K562 (cell line): ENCODE results near the gene ABHD18. TPM values are rescaled to one million over a fixed set of nuclear protein-coding genes. Genes with fewer than 3 reads are reported as not detected.

Experiments
- ARNT ChIP-seq, 2 experiments: fragments of 450-650 bp; IDR thresholded peaks; 2 replicates each; pipeline ENCODE4 v1.6.1; 2016; ENCODE audit warnings: mild to moderate bottlenecking in 1 of 2
- BDP1 ChIP-seq: IDR thresholded peaks from 3 replicates; pipeline ENCODE4 v1.6.1; 2011; ENCODE audit not compliant: insufficient read length, insufficient read depth
- CBX2 ChIP-seq: fragments of 200-600 bp; sonication (generic); IDR thresholded peaks from one replicate; pipeline ENCODE4 v1.6.1; 2012; ENCODE audit warnings: mild to moderate bottlenecking, low read length, inconsistent platforms; ENCODE audit not compliant: insufficient read depth, poor library complexity, severe bottlenecking
- CREM ChIP-seq: IDR thresholded peaks from 2 replicates; pipeline ENCODE4 v1.6.1; 2014; ENCODE audit warnings: antibody characterized with exemption, low read depth
- ETV5 ChIP-seq: sonication (generic); formaldehyde crosslinking; IDR thresholded peaks from 2 replicates; pipeline ENCODE4 v1.4.0; 2020; ENCODE audit warnings: low read depth, mild to moderate bottlenecking, missing genetic modification reagents
- FOXK2 ChIP-seq, 2 experiments: fragments of 450-650 bp; IDR thresholded peaks in 1 of 2; conservative IDR thresholded peaks in 1 of 2; 2 replicates each; pipeline ENCODE4 v1.6.1; 2016; ENCODE audit warnings: low read depth in 2 of 2, mild to moderate bottlenecking in 1 of 2
- FOXM1 ChIP-seq, 2 experiments: fragments of 450-650 bp in 1 of 2; sonication (generic) in 1 of 2; formaldehyde crosslinking in 1 of 2; IDR thresholded peaks; 2 replicates each; pipeline versions ENCODE4 v1.6.1 to v1.9.0; 2017 to 2022; ENCODE audit warnings: low read depth in 2 of 2, mild to moderate bottlenecking in 2 of 2, missing genetic modification reagents in 1 of 2, moderate library complexity in 1 of 2
- KDM4B ChIP-seq, 2 experiments: fragments of 450-650 bp in 1 of 2; sonication (generic) in 1 of 2; IDR thresholded peaks; 2 replicates each; pipeline ENCODE4 v1.6.1; 2016 to 2017; ENCODE audit warnings: borderline replicate concordance in 2 of 2, antibody characterized with exemption in 1 of 2, low read depth in 1 of 2, mild to moderate bottlenecking in 1 of 2
- MECOM ChIP-seq: fragments of 250-450 bp; sonication (Bioruptor Pico); IDR thresholded peaks from 2 replicates; pipeline ENCODE4 v1.8.0; 2022; ENCODE audit warnings: inconsistent platforms
- MTA2 ChIP-seq: fragments of 450-650 bp; IDR thresholded peaks from 2 replicates; pipeline ENCODE4 v1.6.1; 2016; ENCODE audit warnings: low read depth
- MTA3 ChIP-seq: fragments of 450-650 bp; formaldehyde crosslinking; IDR thresholded peaks from 2 replicates; pipeline ENCODE4 v1.6.1; 2017; ENCODE audit warnings: mild to moderate bottlenecking, borderline replicate concordance
- THAP12 ChIP-seq: fragments of 250-450 bp; sonication (Bioruptor Pico); IDR thresholded peaks from 2 replicates; pipeline ENCODE4 v1.9.0; 2021; ENCODE audit warnings: mild to moderate bottlenecking, inconsistent platforms
- ZNF318 ChIP-seq, 2 experiments: fragments of 450-650 bp; IDR thresholded peaks; 2 replicates each; pipeline ENCODE4 v1.6.1; 2016; ENCODE audit warnings: mild to moderate bottlenecking in 2 of 2, borderline replicate concordance in 1 of 2, low read depth in 1 of 2, moderate library complexity in 1 of 2
- ZNF408 ChIP-seq: fragments of 250-450 bp; sonication (Bioruptor Pico); IDR thresholded peaks from 2 replicates; pipeline ENCODE4 v1.4.0; 2020; ENCODE audit warnings: low read depth, mild to moderate bottlenecking, moderate library complexity
- ZNF436 ChIP-seq: fragments of 250-450, 450-650 bp; sonication (Bioruptor Pico); formaldehyde crosslinking; IDR thresholded peaks from 2 replicates; pipeline ENCODE4 v1.7.0; 2020; ENCODE audit warnings: mild to moderate bottlenecking
- ZNF76 ChIP-seq: fragments of 250-450 bp; sonication (Bioruptor Pico); IDR thresholded peaks from 2 replicates; pipeline ENCODE4 v1.4.0; 2020; ENCODE audit warnings: mild to moderate bottlenecking, moderate library complexity, borderline replicate concordance
- polyA plus RNA-seq, 8 experiments: library from polyadenylated mRNA; depleted of rRNA in 4 of 8; stranded (reverse) in 5 of 8; unstranded in 3 of 8; fragments of >200 nt; fragmentation: Nextera tagmentation in 2 of 8; fragmentation: Illumina TruSeq in 1 of 8; extraction: Ambion mirVana in 2 of 8; extraction: Trizol in 1 of 8; gene quantifications; 2 replicates each; pipeline versions ENCODE4 v1.2.1 to v1.2.3, GENCODE V29; 2011 to 2014; ENCODE audit warnings: inconsistent platforms in 1 of 8, missing spikeins in 1 of 8
- total RNA-seq, 7 experiments: library from RNA; depleted of rRNA in 6 of 7; stranded (reverse); fragments of >200 nt in 6 of 7; fragmentation: Illumina TruSeq in 2 of 7; extraction: Trizol in 2 of 7; gene quantifications; 2 replicates each; pipeline versions ENCODE4 v1.2.1 to v1.2.3, GENCODE V29; 2011 to 2021; ENCODE audit warnings: low replicate concordance in 1 of 7

Gene ABHD18
- total and polyA plus RNA-seq, 9 of the 15 experiments (the other 6 are each of a cell fraction or from before 2014, with no cell fraction given) = 6.1 to 25.0 (median 16.0) TPM

GRCh38 chr4:128060699-128061565, 95.7 kb downstream of the ABHD18 start, which contains the start of gene LARP1B (continued):
- TF ChIP-seq ZNF318 (IDR thresholded peaks at IDR 0.05; ENCODE audit: borderline replicate concordance in 1 of 2, low read depth in 1 of 2) = no peak
- no peak for TF ChIP-seq ZNF408 (CRISPR knock-in tag)
- TF ChIP-seq KDM4B (IDR thresholded peaks at IDR 0.05; ENCODE audit: borderline replicate concordance in 2 of 2, low read depth in 1 of 2) = no peak
- TF ChIP-seq MTA2 = no peak
- TF ChIP-seq BDP1 = no peak
- peak; percentile 88 for TF ChIP-seq CREM
- peak; percentile 81 for TF ChIP-seq THAP12 (CRISPR knock-in tag)
- no peak; the same call in 1 of the 2 replicates for TF ChIP-seq MECOM (CRISPR knock-in tag)
- TF ChIP-seq FOXK2 (conservative IDR thresholded peaks at IDR 0.05 in 1 of 2, IDR thresholded peaks at IDR 0.05 in 1 of 2; ENCODE audit: low read depth in 2 of 2) = no peak
- no peak for TF ChIP-seq FOXM1 (IDR thresholded peaks at IDR 0.05; ENCODE audit: low read depth)
- peak; percentile 91; the same call in 1 of the 2 replicates for TF ChIP-seq FOXM1 (CRISPR knock-in tag; IDR thresholded peaks at IDR 0.05; ENCODE audit: low read depth)
- no peak for TF ChIP-seq ARNT (IDR thresholded peaks at IDR 0.05)
- 0 out of 2 replicates have a peak, but pooled peaks have one; percentile 43 for TF ChIP-seq ZNF76 (CRISPR knock-in tag)
- TF ChIP-seq MTA3 = peak; percentile 87; the same call in 1 of the 2 replicates
- no peak for TF ChIP-seq ZNF436 (CRISPR knock-in tag)
- no peak for TF ChIP-seq ETV5
- no peak for TF ChIP-seq CBX2
